SK-N-SH (cell line): ENCODE measurements around the gene ZSWIM8. TPM values are rescaled to one million over a fixed set of nuclear protein-coding genes. Genes with fewer than 3 reads are reported as not detected.
A peak's percentile ranks its signal among the peaks of the same experiment; 100 is the strongest.

Source experiments
- CTCF ChIA-PET: fragments of 300-600, 350-600 bp; formaldehyde crosslinking; extraction: SDS; loops from one replicate; lab custom pipeline; 2021; lab: Yijun Ruan, JAX
- POLR2A ChIA-PET: fragments of 350-600 bp; sonication (Branson Sonifier 250); formaldehyde crosslinking; extraction: SDS; loops from one replicate; lab custom pipeline; 2020; ENCODE audit warnings: antibody characterized with exemption, inconsistent platforms; lab: Yijun Ruan, JAX
- DNase-seq: peaks from one replicate; pipeline ENCODE4 v3.0.0; 2012
- H2AFZ ChIP-seq: fragments of 200-600 bp; sonication (generic); 2 replicates; pipeline ENCODE4 v1.8.1; 2016; ENCODE audit warnings: antibody characterized with exemption, mild to moderate bottlenecking, low read depth
- H3F3A ChIP-seq: fragments of 200-600 bp; sonication (generic); replicated peaks from 2 replicates; pipeline ENCODE3; 2016; ENCODE audit warnings: antibody characterized with exemption, mild to moderate bottlenecking; ENCODE audit not compliant: insufficient read depth
- H3K27ac ChIP-seq, 2 experiments: fragments of 200-500 bp in 1 of 2; fragments of 200-600 bp in 1 of 2; sonication (Bioruptor generic) in 1 of 2; sonication (generic), shearing (Covaris generic) in 1 of 2; 2 replicates each; pipeline versions ENCODE4 v1.5.1 to v1.6.1; 2014 to 2016; ENCODE audit warnings: low read depth in 2 of 2, inconsistent platforms in 1 of 2, low read length in 1 of 2, mild to moderate bottlenecking in 1 of 2, mixed read lengths in 1 of 2
- H3K27me3 ChIP-seq: fragments of 200-600 bp; sonication (generic), shearing (Covaris generic); 2 replicates; pipeline ENCODE4 v1.6.1; 2016; ENCODE audit warnings: mixed run types; ENCODE audit not compliant: insufficient read depth
- H3K36me3 ChIP-seq, 2 experiments: fragments of 200-500 bp in 1 of 2; fragments of 200-600 bp in 1 of 2; sonication (Bioruptor generic) in 1 of 2; sonication (generic) in 1 of 2; replicated peaks in 1 of 2; 2 replicates each; pipeline versions ENCODE3 to v1.5.1; 2014 to 2016; ENCODE audit warnings: low read length in 1 of 2, mild to moderate bottlenecking in 1 of 2; ENCODE audit not compliant: insufficient read depth in 2 of 2, control insufficient read depth in 1 of 2
- H3K4me1 ChIP-seq, 2 experiments: fragments of 200-500 bp in 1 of 2; fragments of 200-600 bp in 1 of 2; sonication (Bioruptor generic) in 1 of 2; sonication (generic), shearing (Covaris generic) in 1 of 2; 2 replicates each; pipeline versions ENCODE4 v1.5.1 to v1.6.1; 2014 to 2016; ENCODE audit warnings: low read depth in 1 of 2, low read length in 1 of 2, mixed run types in 1 of 2; ENCODE audit not compliant: insufficient read depth in 2 of 2, control insufficient read depth in 1 of 2
- H3K4me2 ChIP-seq: fragments of 200-600 bp; sonication (generic), shearing (Covaris generic); 2 replicates; pipeline ENCODE4 v1.6.1; 2017; ENCODE audit warnings: mixed run types
- H3K4me3 ChIP-seq, 2 experiments: fragments of 200-500 bp in 1 of 2; fragments of 200-600 bp in 1 of 2; sonication (Bioruptor generic) in 1 of 2; sonication (generic), shearing (Covaris generic) in 1 of 2; 2 replicates each; pipeline versions ENCODE4 v1.5.1 to v1.8.1; 2014 to 2016; ENCODE audit warnings: low read depth in 2 of 2, inconsistent platforms in 1 of 2, low read length in 1 of 2, mild to moderate bottlenecking in 1 of 2, mixed read lengths in 1 of 2, moderate library complexity in 1 of 2
- H3K79me2 ChIP-seq: fragments of 200-600 bp; sonication (generic); 2 replicates; pipeline ENCODE4 v1.8.1; 2017; ENCODE audit warnings: mild to moderate bottlenecking; ENCODE audit not compliant: insufficient read depth
- H3K9ac ChIP-seq: fragments of 200-600 bp; sonication (generic); 2 replicates; pipeline ENCODE4 v1.6.1; 2017; ENCODE audit warnings: mixed run types
- H3K9me2 ChIP-seq: fragments of 200-600 bp; sonication (generic); 2 replicates; pipeline ENCODE4 v1.6.1; 2017; ENCODE audit warnings: mixed run types
- H3K9me3 ChIP-seq: fragments of 200-600 bp; sonication (generic); 2 replicates; pipeline ENCODE4 v1.6.1; 2017; ENCODE audit warnings: mixed run types, mild to moderate bottlenecking, moderate library complexity
- H4K20me1 ChIP-seq: fragments of 200-600 bp; sonication (generic); 2 replicates; pipeline ENCODE4 v1.6.1; 2017; ENCODE audit warnings: mild to moderate bottlenecking, mixed run types; ENCODE audit not compliant: insufficient read depth
- CTCF ChIP-seq: fragments of 200-600 bp; sonication (generic); IDR thresholded peaks from 2 replicates; pipeline ENCODE4 v1.6.1; 2017; ENCODE audit warnings: antibody characterized with exemption, mild to moderate bottlenecking, moderate library complexity
- EP300 ChIP-seq, 2 experiments: IDR thresholded peaks; 2 replicates each; pipeline versions ENCODE4 v1.4.0 to v1.6.1; 2012; ENCODE audit warnings: borderline replicate concordance in 1 of 2, low read depth in 1 of 2, low read length in 1 of 2
- EZH2phosphoT487 ChIP-seq: fragments of 200-600 bp; sonication (generic); IDR thresholded peaks from 2 replicates; pipeline ENCODE4 v1.6.1; 2017; ENCODE audit warnings: low read depth, mixed run types, mild to moderate bottlenecking, antibody characterized with exemption, moderate library complexity, borderline replicate concordance
- FOXM1 ChIP-seq: IDR thresholded peaks from 2 replicates; pipeline ENCODE4 v1.4.0; 2012; ENCODE audit warnings: low read depth, mild to moderate bottlenecking
- GATA2 ChIP-seq: sonication (generic); formaldehyde crosslinking; IDR thresholded peaks from 2 replicates; pipeline ENCODE4 v1.5.0; 2020; ENCODE audit warnings: mild to moderate bottlenecking, missing genetic modification reagents
- IRF3 ChIP-seq: fragments of 150-350 bp; IDR thresholded peaks from 2 replicates; pipeline ENCODE4 v1.6.1; 2016; ENCODE audit warnings: mild to moderate bottlenecking, low read depth, low read length
- JUND ChIP-seq: IDR thresholded peaks from 2 replicates; pipeline ENCODE4 v1.4.0; 2012
- MAX ChIP-seq: IDR thresholded peaks from 2 replicates; pipeline ENCODE4 v1.4.0; 2012; ENCODE audit warnings: low read depth
- MEF2A ChIP-seq: IDR thresholded peaks from 2 replicates; pipeline ENCODE4 v1.4.0; 2012; ENCODE audit warnings: low read depth, borderline replicate concordance
- MXI1 ChIP-seq: IDR thresholded peaks from 2 replicates; pipeline ENCODE4 v1.6.1; 2012; ENCODE audit warnings: mild to moderate bottlenecking, low read depth, low read length, improper control_type of control experiment
- NRF1 ChIP-seq: IDR thresholded peaks from 2 replicates; pipeline ENCODE4 v1.6.1; 2012; ENCODE audit warnings: low read depth, mild to moderate bottlenecking, low read length
- PBX3 ChIP-seq: IDR thresholded peaks from 2 replicates; pipeline ENCODE4; 2012
- POLR2AphosphoS5 ChIP-seq: IDR thresholded peaks from 2 replicates; pipeline ENCODE4 v1.6.1; 2012; ENCODE audit warnings: low read depth, low read length
- RAD21 ChIP-seq: IDR thresholded peaks from 2 replicates; pipeline ENCODE4 v1.6.1; 2012; ENCODE audit warnings: mild to moderate bottlenecking, low read length
- RFX5 ChIP-seq: IDR thresholded peaks from 2 replicates; pipeline ENCODE4 v1.6.1; 2012; ENCODE audit warnings: mild to moderate bottlenecking, improper control_type of control experiment, low read length
- SIN3A ChIP-seq: IDR thresholded peaks from 2 replicates; pipeline ENCODE4 v1.6.1; 2012; ENCODE audit warnings: low read depth, mild to moderate bottlenecking, low read length, moderate library complexity, borderline replicate concordance
- TCF12 ChIP-seq: IDR thresholded peaks from 2 replicates; pipeline ENCODE4 v1.4.0; 2012
- TEAD4 ChIP-seq: IDR thresholded peaks from 2 replicates; pipeline ENCODE4 v1.4.0; 2012; ENCODE audit warnings: mild to moderate bottlenecking, borderline replicate concordance; ENCODE audit not compliant: insufficient read depth
- USF2 ChIP-seq: fragments of 150-350 bp; IDR thresholded peaks from 2 replicates; pipeline ENCODE4 v1.6.1; 2017; ENCODE audit warnings: antibody characterized with exemption, low read length, low read depth, borderline replicate concordance
- ZBTB33 ChIP-seq: IDR thresholded peaks from 2 replicates; pipeline ENCODE4 v1.4.0; 2012; ENCODE audit warnings: low read depth, borderline replicate concordance
- WGBS: methylation state at CpG from one replicate; pipeline ENCODE4 v1.1.6; 2017; ENCODE audit warnings: low lambda C conversion rate; 5-methylcytosine and 5-hydroxymethylcytosine counted together
- polyA plus RNA-seq, 3 experiments: library from polyadenylated mRNA; depleted of rRNA; stranded (reverse); fragments of >200 nt; gene quantifications; 2 replicates each; pipeline ENCODE4 v1.2.3, GENCODE V29; 2012

ZSWIM8 gene
- polyA plus RNA-seq, 1 of the 3 experiments (the other 2 are of a cell fraction), result 97.3 TPM

GRCh38 chr10:73762915-73763314 lies 22.5 kb upstream of the ZSWIM8 start (continued):
- no peak for TF ChIP-seq TEAD4
- 0 out of 2 replicates have a peak, but pooled peaks have one; percentile 10 for TF ChIP-seq TCF12
- TF ChIP-seq NRF1, result no peak
- peak; percentile 20; the same call in 1 of the 2 replicates for TF ChIP-seq PBX3
- no peak for TF ChIP-seq GATA2 (CRISPR knock-in tag)
- TF ChIP-seq MXI1, result no peak
- TF ChIP-seq POLR2AphosphoS5, result no peak
- TF ChIP-seq FOXM1, result no peak
- TF ChIP-seq EZH2phosphoT487, result no peak
- TF ChIP-seq USF2, result no peak
- no peak for TF ChIP-seq RAD21
- TF ChIP-seq SIN3A, result no peak
- peak; percentile 28; the same call in 1 of the 2 replicates for TF ChIP-seq JUND
- TF ChIP-seq EP300 (IDR thresholded peaks at IDR 0.05; ENCODE audit: borderline replicate concordance in 1 of 2, low read depth in 1 of 2, low read length in 1 of 2), result no peak

GRCh38 chr10:73763343-73763742 lies 22.1 kb upstream of the ZSWIM8 start:
- 0 out of 4 replicates have a peak, but pooled peaks cover 0 to 13% of the 10 kb centered on the region in 2 experiments for H3K4me1 ChIP-seq
- no peak for DNase-seq
- H3K27ac ChIP-seq, result no peak overlapping the region
- no peaks in the 10 kb centered on the region for H3K9me2 ChIP-seq
- no peaks in the 10 kb centered on the region for H3K27me3 ChIP-seq
- TF ChIP-seq IRF3, result no peak
- no peak for TF ChIP-seq MEF2A
- TF ChIP-seq MXI1, result no peak
- TF ChIP-seq MAX, result no peak
- no peak for TF ChIP-seq POLR2AphosphoS5
- TF ChIP-seq GATA2 (CRISPR knock-in tag), result no peak
- TF ChIP-seq TEAD4, result no peak
- TF ChIP-seq SIN3A, result no peak
- no peak for TF ChIP-seq CTCF
- TF ChIP-seq PBX3, result no peak
- no peak for TF ChIP-seq ZBTB33
- no peak for TF ChIP-seq RFX5
- no peak for TF ChIP-seq USF2
- H4K20me1 ChIP-seq, result peaks cover 16% of the 10 kb centered on the region
- H3K9ac ChIP-seq, result no peak overlapping the region
- no peak overlapping the region for H3K4me3 ChIP-seq
- no peak overlapping the region for H3K4me2 ChIP-seq
- CTCF ChIA-PET, result interaction anchor here (1.2 to 2.6 kb wide), 2 partner anchors 8 to 23 kb away, joined by 3 to 9 read pairs; a partner anchor contains a TSS
- no peaks in the 10 kb centered on the region for H3K9me3 ChIP-seq
- H3K79me2 ChIP-seq, result peaks cover 34% of the 10 kb centered on the region
- WGBS, result 92% methylated on average over 2 of the region's 2 CpGs
- H3K36me3 ChIP-seq, result peaks cover 80 to 87% of the 10 kb centered on the region in 2 experiments
- no peak overlapping the region for H2AFZ ChIP-seq
- peaks cover 4% of the 10 kb centered on the region for H3F3A ChIP-seq
- POLR2A ChIA-PET, result interaction anchor here (2.7 kb wide), 1 partner anchor 9 kb away, joined by 9 read pairs; a partner anchor contains a TSS
